ENCODE measurements around the gene HBP1.
A peak's percentile ranks its signal among the peaks of the same experiment; 100 is the strongest.

The HBP1 gene

GRCh38 chr7:107170051-107170915 lies 1.5 kb downstream of the HBP1 start:
- no peaks in the 10 kb centered on the region for H3K36me3 ChIP-seq (ENCODE audit: low read length)
- no peaks in the 10 kb centered on the region for H3K27me3 ChIP-seq (ENCODE audit: low read length)
- H3K79me2 ChIP-seq (ENCODE audit: insufficient read depth, low read length): peaks cover 23% of the 10 kb centered on the region
- peak overlapping the region; percentile 73 for H3K4me2 ChIP-seq (ENCODE audit: low read depth, low read length, poor library complexity, severe bottlenecking)
- peak overlapping the region; percentile 82 for H2AFZ ChIP-seq (ENCODE audit: low read depth, low read length, severe bottlenecking)
- H3K9me2 ChIP-seq (replicated peaks; ENCODE audit: insufficient read depth, low read length): no peaks in the 10 kb centered on the region
- TF ChIP-seq EZH2phosphoT487 (conservative IDR thresholded peaks at IDR 0.05; ENCODE audit: low read length) (no peak), CTCF (IDR thresholded peaks at IDR 0.05; ENCODE audit: insufficient read depth, low read length, poor library complexity, severe bottlenecking) (no peak)
- peak overlapping the region; percentile 62 for H3K27ac ChIP-seq (ENCODE audit: low read depth, low read length)
- peak overlapping the region; percentile 57 for H3K9ac ChIP-seq (ENCODE audit: low read length)
- peaks cover 19% of the 10 kb centered on the region for H3F3A ChIP-seq (ENCODE audit: insufficient read depth)
- peak overlapping the region; percentile 74 for H3K4me3 ChIP-seq (ENCODE audit: insufficient read depth, low read length, poor library complexity, severe bottlenecking)
- H3K9me3 ChIP-seq (ENCODE audit: insufficient read depth, low read length): no peaks in the 10 kb centered on the region
- no peaks in the 10 kb centered on the region for H4K20me1 ChIP-seq (ENCODE audit: low read depth, low read length)

- H3K4me2 ChIP-seq (ENCODE audit: low read depth, low read length, poor library complexity, severe bottlenecking): no peak overlapping the region
- H2AFZ ChIP-seq (ENCODE audit: low read depth, low read length, severe bottlenecking): no peak overlapping the region
- H3K27ac ChIP-seq (ENCODE audit: low read depth, low read length): no peak overlapping the region
- no peaks in the 10 kb centered on the region for H3K27me3 ChIP-seq (ENCODE audit: low read length)
- peaks cover 19% of the 10 kb centered on the region for H3F3A ChIP-seq (ENCODE audit: insufficient read depth)
- H3K9ac ChIP-seq (ENCODE audit: low read length): no peak overlapping the region
- TF ChIP-seq EZH2phosphoT487 (conservative IDR thresholded peaks at IDR 0.05; ENCODE audit: low read length) (no peak), CTCF (IDR thresholded peaks at IDR 0.05; ENCODE audit: insufficient read depth, low read length, poor library complexity, severe bottlenecking) (no peak)
- no peak overlapping the region for H3K4me3 ChIP-seq (ENCODE audit: insufficient read depth, low read length, poor library complexity, severe bottlenecking)
- H3K36me3 ChIP-seq (ENCODE audit: low read length): no peaks in the 10 kb centered on the region
- no peaks in the 10 kb centered on the region for H3K9me2 ChIP-seq (replicated peaks; ENCODE audit: insufficient read depth, low read length)
- peaks cover 24% of the 10 kb centered on the region for H3K79me2 ChIP-seq (ENCODE audit: insufficient read depth, low read length)
- no peaks in the 10 kb centered on the region for H4K20me1 ChIP-seq (ENCODE audit: low read depth, low read length)
- H3K9me3 ChIP-seq (ENCODE audit: insufficient read depth, low read length): no peaks in the 10 kb centered on the region
These were observed 2.7 kb downstream of the HBP1 start for GRCh38 chr7:107171496-107171895.

GRCh38 chr7:107172276-107173032 lies 3.7 kb downstream of the HBP1 start:
- Histone ChIP-seq H3K9ac (ENCODE audit: low read length) (no peak overlapping the region), H3K36me3 (ENCODE audit: low read length) (no peaks in the 10 kb centered on the region), H3K27me3 (ENCODE audit: low read length) (no peaks in the 10 kb centered on the region), H3K9me2 (replicated peaks; ENCODE audit: insufficient read depth, low read length) (no peaks in the 10 kb centered on the region), H4K20me1 (ENCODE audit: low read depth, low read length) (0 out of 2 replicates have a peak, but pooled peaks cover under 1% of the 10 kb centered on the region), H2AFZ (ENCODE audit: low read depth, low read length, severe bottlenecking) (no peak overlapping the region), H3F3A (ENCODE audit: insufficient read depth) (peaks cover 14% of the 10 kb centered on the region), H3K79me2 (ENCODE audit: insufficient read depth, low read length) (peaks cover 33% of the 10 kb centered on the region), H3K9me3 (ENCODE audit: insufficient read depth, low read length) (no peaks in the 10 kb centered on the region), H3K27ac (ENCODE audit: low read depth, low read length) (no peak overlapping the region), H3K4me3 (ENCODE audit: insufficient read depth, low read length, poor library complexity, severe bottlenecking) (no peak overlapping the region), H3K4me2 (ENCODE audit: low read depth, low read length, poor library complexity, severe bottlenecking) (no peak overlapping the region)
- no peak for TF ChIP-seq EZH2phosphoT487 (conservative IDR thresholded peaks at IDR 0.05; ENCODE audit: low read length)

Measured in SU-DHL-6 (cell line).